Epithelial cell of proximal tubule (primary cell): Measurements from ENCODE around the gene RPE65. TPM values are rescaled to one million over a fixed set of nuclear protein-coding genes. Genes with fewer than 3 reads are reported as not detected.

Experiments
- DNase-seq: peaks from one replicate; pipeline ENCODE4 v3.0.0-alpha.2; 2011; ENCODE audit warnings: low read depth
- H3K4me3 ChIP-seq: 2 replicates; pipeline ENCODE4 v1.5.1; 2011; ENCODE audit warnings: low read depth, mild to moderate bottlenecking, low read length
- total RNA-seq: library from RNA; depleted of rRNA; stranded (reverse); fragments of >200 nt; gene quantifications from 2 replicates; pipeline ENCODE4 v1.2.3, GENCODE V29; 2015
- TF ChIP-seq, protein P1 (sequence below): conservative IDR thresholded peaks from 2 replicates; pipeline ENCODE4 v1.5.1; 2012; ENCODE audit warnings: low read depth, mild to moderate bottlenecking, low read length

Gene RPE65
- total RNA-seq, 1 donor from 2014 or later = not detected

DNA sequence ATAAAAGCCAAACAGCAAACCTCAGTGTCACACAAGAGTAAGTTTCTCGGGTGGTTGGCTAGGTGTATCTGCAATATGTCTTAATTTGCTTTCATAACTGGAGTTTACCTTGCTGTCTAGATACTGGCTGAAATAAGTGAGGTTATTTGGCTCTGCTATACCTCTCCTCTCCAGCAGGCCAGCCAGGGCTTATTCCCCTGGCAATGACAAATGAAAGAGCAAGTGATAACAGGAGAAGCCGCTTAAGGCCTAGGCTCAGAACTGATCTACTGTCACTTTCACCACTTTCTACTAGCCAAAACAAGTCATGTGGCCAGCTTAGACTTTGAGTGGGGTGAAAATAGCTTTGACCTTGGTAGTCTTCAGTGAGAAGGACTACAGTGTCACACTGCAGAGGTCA is 4.8 kb upstream of the RPE65 start:
- no peak overlapping the region for H3K4me3 ChIP-seq
- TF ChIP-seq, protein P1, sequence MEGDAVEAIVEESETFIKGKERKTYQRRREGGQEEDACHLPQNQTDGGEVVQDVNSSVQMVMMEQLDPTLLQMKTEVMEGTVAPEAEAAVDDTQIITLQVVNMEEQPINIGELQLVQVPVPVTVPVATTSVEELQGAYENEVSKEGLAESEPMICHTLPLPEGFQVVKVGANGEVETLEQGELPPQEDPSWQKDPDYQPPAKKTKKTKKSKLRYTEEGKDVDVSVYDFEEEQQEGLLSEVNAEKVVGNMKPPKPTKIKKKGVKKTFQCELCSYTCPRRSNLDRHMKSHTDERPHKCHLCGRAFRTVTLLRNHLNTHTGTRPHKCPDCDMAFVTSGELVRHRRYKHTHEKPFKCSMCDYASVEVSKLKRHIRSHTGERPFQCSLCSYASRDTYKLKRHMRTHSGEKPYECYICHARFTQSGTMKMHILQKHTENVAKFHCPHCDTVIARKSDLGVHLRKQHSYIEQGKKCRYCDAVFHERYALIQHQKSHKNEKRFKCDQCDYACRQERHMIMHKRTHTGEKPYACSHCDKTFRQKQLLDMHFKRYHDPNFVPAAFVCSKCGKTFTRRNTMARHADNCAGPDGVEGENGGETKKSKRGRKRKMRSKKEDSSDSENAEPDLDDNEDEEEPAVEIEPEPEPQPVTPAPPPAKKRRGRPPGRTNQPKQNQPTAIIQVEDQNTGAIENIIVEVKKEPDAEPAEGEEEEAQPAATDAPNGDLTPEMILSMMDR = peak; percentile 11
- DNase-seq = no peak

DNA sequence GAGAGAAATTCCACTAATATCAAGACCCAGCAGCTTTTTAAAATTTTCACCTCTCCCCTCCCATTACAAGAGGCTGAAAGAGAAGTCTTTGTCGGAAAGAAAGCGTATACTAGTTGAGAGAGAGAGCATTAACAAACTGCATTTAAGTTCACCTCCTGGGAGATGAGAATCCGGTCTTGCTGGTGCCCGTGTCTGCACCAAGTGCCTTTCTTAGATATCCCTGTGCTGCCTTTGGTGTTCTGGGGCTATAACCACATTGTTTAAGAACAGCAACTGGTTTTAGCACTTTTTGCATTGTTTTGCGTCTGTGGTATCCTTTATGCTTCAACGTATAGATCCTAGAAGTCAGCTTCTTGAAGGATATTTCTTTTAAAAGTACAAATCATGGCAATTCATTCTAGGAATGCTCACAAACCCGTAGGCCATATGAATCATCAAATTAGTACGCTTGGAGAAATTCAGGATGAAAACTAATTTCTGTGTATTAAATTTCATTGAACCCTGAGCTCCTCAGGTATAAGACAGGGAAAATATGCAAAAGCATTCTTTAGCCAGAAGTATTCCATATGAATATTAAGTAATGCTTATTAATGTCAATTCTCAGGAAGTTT is 3.4 kb upstream of the RPE65 start:
- TF ChIP-seq, protein P1 = no peak
- no peak for DNase-seq
- no peak overlapping the region for H3K4me3 ChIP-seq

DNA sequence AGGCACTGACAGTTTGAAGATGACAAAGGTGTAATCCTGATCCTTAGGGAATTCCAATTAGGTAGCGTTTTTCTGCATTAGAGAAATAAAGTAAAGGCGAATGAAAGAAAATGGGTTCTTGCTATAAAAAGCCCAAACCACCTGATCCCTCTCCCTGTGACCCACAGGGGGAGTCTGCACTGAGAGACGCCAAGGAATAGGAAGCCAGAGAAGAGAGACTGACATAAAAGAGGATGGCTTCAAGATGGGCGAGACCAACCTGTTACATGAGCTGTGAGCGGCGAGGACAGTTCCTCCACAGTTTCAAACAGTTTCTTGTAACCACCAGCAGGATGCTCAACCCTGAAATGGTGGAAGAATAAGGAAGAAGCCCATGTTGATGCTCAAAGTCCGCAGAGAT is 1.4 kb downstream of the RPE65 start:
- H3K4me3 ChIP-seq = no peak overlapping the region
- TF ChIP-seq, protein P1 = peak; percentile 9
- DNase-seq = no peak

DNA sequence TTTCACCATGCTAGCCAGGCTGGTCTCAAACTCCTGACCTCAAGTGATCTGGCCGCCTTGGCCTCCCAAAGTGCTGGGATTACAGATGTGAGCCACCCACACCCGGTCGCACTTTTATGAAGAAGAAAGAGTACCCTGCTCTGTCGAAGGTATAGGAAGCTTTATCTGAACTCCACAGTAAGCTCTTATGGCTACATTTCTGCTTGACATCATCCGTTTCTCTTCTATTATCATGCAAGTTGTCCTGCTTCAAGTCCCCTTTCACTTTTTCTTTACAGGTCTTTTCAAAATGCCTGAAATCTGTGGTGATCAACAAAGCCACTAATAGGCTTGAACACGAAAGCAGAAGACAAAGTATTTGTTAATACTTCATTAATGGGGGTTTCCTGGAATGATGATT is 4.0 kb downstream of the RPE65 start:
- TF ChIP-seq, protein P1 = no peak
- DNase-seq = no peak

DNA sequence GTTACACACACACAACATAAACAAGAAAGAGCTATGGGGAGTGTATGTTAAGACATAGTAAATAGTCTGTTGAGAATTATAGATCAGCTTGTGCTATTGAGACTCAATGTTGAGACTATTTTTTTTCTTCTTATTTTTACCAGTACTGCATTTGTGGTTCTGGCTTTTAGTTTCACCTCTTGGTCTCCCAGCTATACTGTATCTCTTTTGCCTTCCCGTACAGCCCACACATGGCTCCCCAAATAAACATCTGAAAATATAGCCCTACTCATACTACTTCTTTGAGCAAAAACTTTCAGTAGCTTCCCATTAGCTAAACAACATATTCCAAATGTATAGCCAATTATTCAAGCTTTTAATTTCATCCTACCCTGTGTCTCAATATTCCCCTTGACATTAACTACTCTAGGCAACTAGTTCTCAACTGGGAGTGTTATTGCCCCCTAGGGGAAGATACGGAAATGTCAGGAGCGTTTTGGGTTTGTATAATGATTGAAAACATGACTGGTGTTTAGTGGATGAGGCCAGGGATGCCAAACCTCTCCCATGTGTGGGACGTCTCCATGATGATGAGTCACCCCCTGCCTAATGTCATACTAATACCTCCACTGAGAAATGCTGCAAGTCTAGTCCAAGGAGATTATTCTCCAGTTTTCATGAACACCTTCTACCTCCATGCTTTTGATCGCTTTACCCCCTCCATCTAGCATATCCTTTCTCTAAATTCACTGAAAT is 6.8 kb downstream of the RPE65 start:
- TF ChIP-seq, protein P1 = peak; percentile 81
- H3K4me3 ChIP-seq = no peak overlapping the region
- DNase-seq = peak; percentile 45

More for the DNA sequence above, 4.0 kb downstream of the RPE65 start:
- no peak overlapping the region for H3K4me3 ChIP-seq

DNA sequence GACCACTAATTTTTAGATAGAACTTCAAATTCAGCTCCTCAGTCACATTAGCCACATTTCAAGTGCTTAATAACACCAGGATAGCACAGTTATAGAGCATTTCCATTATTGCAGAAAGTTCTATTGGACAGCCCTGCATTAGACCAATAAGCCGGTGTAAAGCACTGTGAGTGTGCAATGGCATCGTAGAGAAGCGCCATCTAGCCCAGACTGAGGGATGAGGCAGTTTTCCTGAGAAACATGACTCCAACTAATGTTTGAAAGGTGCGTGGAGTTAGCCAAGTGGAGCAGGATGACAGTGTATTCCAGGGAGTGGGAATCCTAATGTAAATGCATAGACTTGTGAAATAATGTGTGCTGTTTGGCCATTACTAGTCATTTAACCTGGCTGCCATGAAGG is 7.7 kb downstream of the RPE65 start:
- no peak for DNase-seq
- no peak overlapping the region for H3K4me3 ChIP-seq
- TF ChIP-seq, protein P1 = peak; percentile 21

DNA sequence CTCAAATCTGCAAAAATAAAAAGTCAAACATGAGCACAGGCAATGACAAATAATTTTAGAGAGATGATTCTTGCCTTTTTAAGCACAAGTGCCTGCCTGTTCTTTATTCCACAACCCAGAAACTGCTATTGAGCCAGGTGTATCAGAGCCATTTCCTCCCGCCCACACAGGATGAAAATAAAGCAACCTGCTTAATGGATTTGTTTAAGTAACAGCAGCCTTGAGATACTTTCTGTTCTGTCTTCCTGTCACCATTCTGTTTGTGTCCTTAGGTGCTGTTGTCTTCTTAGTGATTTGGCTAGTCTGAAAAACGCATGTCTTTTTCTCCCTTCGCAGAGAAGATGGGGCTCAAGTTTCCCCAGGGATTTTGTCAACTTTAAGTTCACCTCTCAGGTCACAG is 11.4 kb downstream of the RPE65 start:
- DNase-seq = no peak
- no peak overlapping the region for H3K4me3 ChIP-seq
- TF ChIP-seq, protein P1 = no peak
